Prostate gland (tissue), 2 donors: Measurements from ENCODE around the gene SPPL3. TPM values are rescaled to one million over a fixed set of nuclear protein-coding genes. Genes with fewer than 3 reads are reported as not detected.

Source experiments
- DNase-seq: peaks from one replicate; pipeline ENCODE4 v3.0.0-alpha.2; 2019; ENCODE audit warnings: low spot score
- H3K27ac ChIP-seq, 2 donors: fragments of 200-600 bp; sonication (generic); 2 replicates each; pipeline ENCODE4 v1.5.1; 2017 to 2019
- H3K27me3 ChIP-seq: fragments of 200-600 bp; sonication (generic); replicated peaks from 2 replicates; pipeline ENCODE4 v1.5.1; 2019; ENCODE audit not compliant: insufficient read depth
- H3K36me3 ChIP-seq, 2 donors: fragments of 200-600 bp; sonication (generic); 1 replicate in 1 of 2; 2 replicates in 1 of 2; pipeline versions ENCODE4 v1.5.1 to v1.8.1; 2017 to 2019
- H3K4me1 ChIP-seq: fragments of 200-600 bp; sonication (generic); replicated peaks from 2 replicates; pipeline ENCODE4 v1.5.1; 2019
- H3K4me3 ChIP-seq, 2 donors: fragments of 200-600 bp; sonication (generic); 2 replicates each; pipeline ENCODE4 v1.5.1; 2017 to 2019
- H3K9me3 ChIP-seq: fragments of 200-600 bp; sonication (generic); 2 replicates; pipeline ENCODE4 v1.5.1; 2017
- POLR2A ChIP-seq: fragments of 450-650 bp; IDR thresholded peaks from one replicate; pipeline ENCODE4 v1.6.1; 2016; ENCODE audit warnings: antibody characterized with exemption, mild to moderate bottlenecking
- POLR2AphosphoS5 ChIP-seq: sonication (generic); formaldehyde crosslinking; IDR thresholded peaks from one replicate; pipeline ENCODE4 v1.6.1; 2017; ENCODE audit warnings: antibody characterized with exemption
- WGBS: methylation state at CpG from one replicate; pipeline ENCODE4 v1.1.5; 2018; 5-methylcytosine and 5-hydroxymethylcytosine counted together
- intact Hi-C: fragments of 100-400 bp; cut with DNase I; formaldehyde crosslinking; loops from one replicate; pipeline ENCODE4 v1.14.2; 2022
- total RNA-seq, 2 donors: library from RNA; depleted of rRNA; stranded (reverse); fragments of >200 nt; gene quantifications; one replicate each; pipeline ENCODE4 v1.1.0, GENCODE V29; 2016
- TF ChIP-seq, protein P1 (sequence below), 4 experiments: fragments of 200-600 bp in 2 of 4; fragments of 450-650 bp in 2 of 4; sonication (generic) in 2 of 4; IDR thresholded peaks; 1 replicate in 3 of 4; 2 replicates in 1 of 4; pipeline ENCODE4 v1.5.1; 2016 to 2019; ENCODE audit warnings: antibody characterized with exemption in 4 of 4, mild to moderate bottlenecking in 2 of 4, moderate library complexity in 2 of 4

SPPL3 gene
- total RNA-seq, 2 donors from 2014 or later = 36.0 to 37.1 TPM

- Histone ChIP-seq H3K27me3 (no peaks in the 10 kb centered on the region), H3K4me1 (no peaks in the 10 kb centered on the region), H3K36me3 (no peaks in the 10 kb centered on the region), H3K27ac (no peak overlapping the region), H3K4me3 (no peak overlapping the region), H3K9me3 (no peaks in the 10 kb centered on the region)
- TF ChIP-seq, protein P1, sequence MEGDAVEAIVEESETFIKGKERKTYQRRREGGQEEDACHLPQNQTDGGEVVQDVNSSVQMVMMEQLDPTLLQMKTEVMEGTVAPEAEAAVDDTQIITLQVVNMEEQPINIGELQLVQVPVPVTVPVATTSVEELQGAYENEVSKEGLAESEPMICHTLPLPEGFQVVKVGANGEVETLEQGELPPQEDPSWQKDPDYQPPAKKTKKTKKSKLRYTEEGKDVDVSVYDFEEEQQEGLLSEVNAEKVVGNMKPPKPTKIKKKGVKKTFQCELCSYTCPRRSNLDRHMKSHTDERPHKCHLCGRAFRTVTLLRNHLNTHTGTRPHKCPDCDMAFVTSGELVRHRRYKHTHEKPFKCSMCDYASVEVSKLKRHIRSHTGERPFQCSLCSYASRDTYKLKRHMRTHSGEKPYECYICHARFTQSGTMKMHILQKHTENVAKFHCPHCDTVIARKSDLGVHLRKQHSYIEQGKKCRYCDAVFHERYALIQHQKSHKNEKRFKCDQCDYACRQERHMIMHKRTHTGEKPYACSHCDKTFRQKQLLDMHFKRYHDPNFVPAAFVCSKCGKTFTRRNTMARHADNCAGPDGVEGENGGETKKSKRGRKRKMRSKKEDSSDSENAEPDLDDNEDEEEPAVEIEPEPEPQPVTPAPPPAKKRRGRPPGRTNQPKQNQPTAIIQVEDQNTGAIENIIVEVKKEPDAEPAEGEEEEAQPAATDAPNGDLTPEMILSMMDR (IDR thresholded peaks at IDR 0.05) = peak in 2 of 4 experiments; percentile 3 to 9
- no peak for TF ChIP-seq POLR2AphosphoS5
- 87% methylated on average over 25 of the region's 25 CpGs for WGBS
- no peak for DNase-seq
- intact Hi-C loops = no loop called here
These were observed 166.5 kb downstream of the SPPL3 start for GRCh38 chr12:120737557-120738251.

DNA sequence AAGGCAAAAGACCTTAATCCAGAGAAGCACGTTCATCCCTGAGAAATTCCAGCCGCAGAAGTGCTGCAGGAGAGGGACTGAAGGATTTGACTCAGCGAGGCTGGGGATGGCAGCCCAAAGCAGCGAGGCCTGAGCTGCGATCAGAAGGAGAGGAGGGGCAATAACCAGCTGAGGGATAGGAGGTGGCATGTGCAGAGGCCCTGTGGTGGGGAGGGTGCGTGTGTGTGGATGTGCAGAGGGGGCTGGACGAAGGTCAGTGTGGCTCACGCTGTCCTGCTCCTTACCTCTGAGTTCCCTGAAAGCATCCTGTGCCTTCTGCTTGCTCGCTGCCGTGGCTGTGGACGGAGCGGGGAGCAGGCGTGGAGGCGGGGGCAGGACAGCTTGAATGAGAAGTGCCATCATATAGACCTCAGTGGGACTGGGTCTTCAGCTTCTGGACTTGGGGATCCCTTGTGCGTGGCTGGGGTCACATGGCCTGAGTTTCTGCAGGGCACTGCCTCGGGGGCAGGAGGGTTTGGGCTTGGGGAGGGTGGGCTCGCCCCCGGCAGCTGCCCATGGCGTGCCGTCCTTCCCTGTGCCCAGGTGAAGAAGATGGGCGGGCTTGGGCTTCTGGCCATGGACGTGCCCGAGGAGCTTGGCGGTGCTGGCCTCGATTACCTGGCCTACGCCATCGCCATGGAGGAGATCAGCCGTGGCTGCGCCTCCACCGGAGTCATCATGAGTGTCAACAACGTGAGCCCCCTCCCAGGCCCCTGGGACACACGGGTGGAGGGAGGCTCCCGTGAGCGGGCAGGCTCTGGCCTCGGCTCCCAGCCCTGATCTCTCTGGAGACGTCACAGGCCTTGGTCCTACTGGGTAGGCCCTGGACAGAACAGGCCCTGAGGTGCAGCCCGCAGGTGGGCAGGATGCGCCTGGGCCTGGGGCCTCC is 167.5 kb downstream of the SPPL3 start:
- TF ChIP-seq, protein P1 (IDR thresholded peaks at IDR 0.05) = no peak
- TF ChIP-seq POLR2AphosphoS5 = no peak
- TF ChIP-seq POLR2A = no peak
- no peaks in the 10 kb centered on the region for H3K27me3 ChIP-seq
- intact Hi-C loops = no loop called here
- no peaks in the 10 kb centered on the region for H3K36me3 ChIP-seq
- H3K9me3 ChIP-seq = no peaks in the 10 kb centered on the region
- no peak overlapping the region for H3K27ac ChIP-seq
- no peak overlapping the region for H3K4me3 ChIP-seq
- no peak for DNase-seq
- H3K4me1 ChIP-seq = no peaks in the 10 kb centered on the region
- 87% methylated on average over 33 of the region's 38 CpGs for WGBS

DNA sequence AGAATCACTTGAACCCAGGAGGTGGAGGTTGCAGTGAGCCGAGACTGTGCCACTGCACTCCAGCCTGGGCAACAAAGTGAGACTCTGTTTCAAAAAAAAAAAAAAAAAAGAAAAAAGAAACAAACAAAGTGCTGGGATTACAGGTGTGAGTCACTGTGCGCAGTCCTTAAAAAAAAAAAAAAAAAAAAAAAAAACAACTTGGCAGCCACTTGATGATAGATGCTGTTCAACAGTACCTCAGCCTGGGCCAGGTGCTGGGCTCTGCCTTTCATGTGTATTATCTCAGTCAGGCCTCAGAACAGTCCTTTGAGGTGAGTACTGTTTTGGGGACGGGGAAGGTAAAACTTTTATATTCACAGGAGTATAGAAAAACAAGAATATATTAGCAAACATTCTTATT is 169.0 kb downstream of the SPPL3 start:
- intact Hi-C loops = no loop called here
- no peak for DNase-seq
- H3K4me3 ChIP-seq = no peak overlapping the region
- WGBS = 95% methylated on average over 3 of the region's 3 CpGs
- no peak for TF ChIP-seq POLR2AphosphoS5
- TF ChIP-seq, protein P1 (IDR thresholded peaks at IDR 0.05) = no peak
- no peak for TF ChIP-seq POLR2A
- H3K9me3 ChIP-seq = no peaks in the 10 kb centered on the region
- no peaks in the 10 kb centered on the region for H3K36me3 ChIP-seq
- H3K27ac ChIP-seq = no peak overlapping the region
- no peaks in the 10 kb centered on the region for H3K4me1 ChIP-seq
- no peaks in the 10 kb centered on the region for H3K27me3 ChIP-seq

GRCh38 chr12:120734210-120734609 is 169.9 kb downstream of the SPPL3 start:
- intact Hi-C loops = no loop called here

More at GRCh38 chr12:120734210-120734609, 169.9 kb downstream of the SPPL3 start:
- DNase-seq = no peak
- Histone ChIP-seq H3K4me3 (no peak overlapping the region), H3K27me3 (no peaks in the 10 kb centered on the region), H3K27ac (no peak overlapping the region), H3K4me1 (no peaks in the 10 kb centered on the region), H3K9me3 (no peaks in the 10 kb centered on the region), H3K36me3 (no peaks in the 10 kb centered on the region)
- TF ChIP-seq, protein P1 (IDR thresholded peaks at IDR 0.05) = no peak
- TF ChIP-seq POLR2AphosphoS5 = no peak
- no peak for TF ChIP-seq POLR2A
- WGBS = 90% methylated on average over 10 of the region's 10 CpGs
